Mucosa of stomach (tissue), 1 donor: ENCODE measurements around the gene FTO.

Source experiments
- H3K27me3 ChIP-seq: one replicate; pipeline ENCODE4 v1.7.0; 2013; ENCODE audit warnings: mild to moderate bottlenecking, low read length; ENCODE audit not compliant: control insufficient read depth, insufficient read depth
- H3K36me3 ChIP-seq: one replicate; pipeline ENCODE4 v1.7.0; 2013; ENCODE audit warnings: low read length; ENCODE audit not compliant: control insufficient read depth, insufficient read depth
- H3K4me1 ChIP-seq: one replicate; pipeline ENCODE4 v1.7.0; 2013; ENCODE audit warnings: mild to moderate bottlenecking, low read length; ENCODE audit not compliant: control insufficient read depth, insufficient read depth
- H3K4me3 ChIP-seq: one replicate; pipeline ENCODE4 v1.7.0; 2013; ENCODE audit warnings: low read length
- H3K9ac ChIP-seq: one replicate; pipeline ENCODE4 v1.7.0; 2013; ENCODE audit warnings: mild to moderate bottlenecking, low read length, moderate library complexity
- H3K9me3 ChIP-seq: one replicate; pipeline ENCODE4 v1.7.0; 2013; ENCODE audit warnings: mild to moderate bottlenecking, low read length, moderate library complexity; ENCODE audit not compliant: control insufficient read depth
- donor health status: Pancreatic carcinoma.

FTO gene

GRCh38 chr16:54135361-54136275 lies 431.7 kb downstream of the FTO start:
- no peaks in the 10 kb centered on the region for H3K9me3 ChIP-seq
- no peaks in the 10 kb centered on the region for H3K4me1 ChIP-seq
- no peaks in the 10 kb centered on the region for H3K36me3 ChIP-seq
- no peak overlapping the region for H3K4me3 ChIP-seq
- no peak overlapping the region for H3K9ac ChIP-seq
- H3K27me3 ChIP-seq: no peaks in the 10 kb centered on the region

DNA sequence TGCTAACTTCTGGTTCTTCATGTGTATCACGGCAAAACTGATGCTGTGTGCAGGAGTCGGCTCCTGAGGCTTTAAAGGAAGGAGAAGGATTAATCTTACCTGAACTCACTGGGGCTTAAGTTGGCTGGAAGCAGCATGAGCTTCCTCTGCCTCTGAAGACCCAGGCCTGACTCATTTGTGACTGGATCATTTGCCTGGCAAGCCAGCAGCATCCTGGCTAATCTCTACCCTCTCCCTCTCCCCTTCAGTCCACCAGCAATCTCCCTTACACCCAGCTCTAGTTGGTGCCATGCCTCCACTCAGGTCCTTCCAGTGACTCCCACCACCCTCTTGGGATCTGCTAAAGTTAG lies 432.3 kb downstream of the FTO start:
- Histone ChIP-seq H3K9me3 (no peaks in the 10 kb centered on the region), H3K4me3 (no peak overlapping the region), H3K36me3 (no peaks in the 10 kb centered on the region), H3K9ac (no peak overlapping the region), H3K4me1 (no peaks in the 10 kb centered on the region), H3K27me3 (no peaks in the 10 kb centered on the region)

- Histone ChIP-seq H3K36me3 (no peaks in the 10 kb centered on the region), H3K4me1 (no peaks in the 10 kb centered on the region), H3K27me3 (no peaks in the 10 kb centered on the region), H3K9ac (no peak overlapping the region), H3K4me3 (no peak overlapping the region), H3K9me3 (no peaks in the 10 kb centered on the region)
Observed at GRCh38 chr16:54140057-54140787, 436.3 kb downstream of the FTO start.

GRCh38 chr16:54140788-54141136 lies 436.8 kb downstream of the FTO start:
- no peaks in the 10 kb centered on the region for H3K36me3 ChIP-seq
- no peaks in the 10 kb centered on the region for H3K27me3 ChIP-seq
- no peak overlapping the region for H3K4me3 ChIP-seq
- H3K9me3 ChIP-seq: no peaks in the 10 kb centered on the region
- no peak overlapping the region for H3K9ac ChIP-seq
- H3K4me1 ChIP-seq: no peaks in the 10 kb centered on the region

- H3K4me1 ChIP-seq: no peaks in the 10 kb centered on the region
- no peaks in the 10 kb centered on the region for H3K9me3 ChIP-seq
- no peak overlapping the region for H3K4me3 ChIP-seq
- no peak overlapping the region for H3K9ac ChIP-seq
- no peaks in the 10 kb centered on the region for H3K27me3 ChIP-seq
- no peaks in the 10 kb centered on the region for H3K36me3 ChIP-seq
Observed at GRCh38 chr16:54142787-54143186, 438.8 kb downstream of the FTO start.

GRCh38 chr16:54143410-54143809 lies 439.5 kb downstream of the FTO start:
- H3K9ac ChIP-seq: no peak overlapping the region
- no peaks in the 10 kb centered on the region for H3K27me3 ChIP-seq
- H3K36me3 ChIP-seq: no peaks in the 10 kb centered on the region
- no peaks in the 10 kb centered on the region for H3K4me1 ChIP-seq
- no peaks in the 10 kb centered on the region for H3K9me3 ChIP-seq
- no peak overlapping the region for H3K4me3 ChIP-seq

DNA sequence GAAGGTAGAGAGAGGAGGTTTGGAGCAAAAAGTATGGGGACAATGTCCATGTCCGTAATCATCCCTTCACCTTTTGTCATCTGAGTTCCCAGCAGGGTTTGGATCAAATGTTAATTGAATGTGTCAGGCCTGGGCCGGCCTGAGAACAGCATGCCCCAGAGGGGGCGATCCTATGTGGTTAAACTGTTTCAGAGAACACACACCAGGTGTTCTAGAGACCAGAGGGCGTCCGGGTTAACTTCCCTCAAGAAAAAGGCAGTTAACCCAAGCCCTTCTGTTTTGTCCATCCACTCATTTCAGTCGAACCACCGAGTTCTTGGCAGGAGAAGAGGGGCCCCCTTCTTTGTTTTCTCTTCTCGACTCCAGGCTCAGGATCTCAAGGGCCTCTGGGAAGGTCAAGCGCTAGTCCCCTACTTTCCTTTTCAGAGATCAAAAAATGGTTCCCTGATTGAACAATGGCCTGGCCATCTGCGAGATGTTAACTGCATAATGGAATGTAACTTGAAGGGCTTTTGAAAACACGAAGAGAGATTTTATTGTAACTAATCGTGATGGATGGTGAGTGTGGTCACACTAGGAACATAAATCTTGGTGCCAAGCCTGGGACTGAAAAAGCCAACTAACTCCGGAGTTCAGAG lies 440.1 kb downstream of the FTO start:
- no peaks in the 10 kb centered on the region for H3K4me1 ChIP-seq
- H3K27me3 ChIP-seq: no peaks in the 10 kb centered on the region
- H3K9ac ChIP-seq: no peak overlapping the region
- H3K9me3 ChIP-seq: no peaks in the 10 kb centered on the region
- H3K36me3 ChIP-seq: no peaks in the 10 kb centered on the region
- H3K4me3 ChIP-seq: no peak overlapping the region

DNA sequence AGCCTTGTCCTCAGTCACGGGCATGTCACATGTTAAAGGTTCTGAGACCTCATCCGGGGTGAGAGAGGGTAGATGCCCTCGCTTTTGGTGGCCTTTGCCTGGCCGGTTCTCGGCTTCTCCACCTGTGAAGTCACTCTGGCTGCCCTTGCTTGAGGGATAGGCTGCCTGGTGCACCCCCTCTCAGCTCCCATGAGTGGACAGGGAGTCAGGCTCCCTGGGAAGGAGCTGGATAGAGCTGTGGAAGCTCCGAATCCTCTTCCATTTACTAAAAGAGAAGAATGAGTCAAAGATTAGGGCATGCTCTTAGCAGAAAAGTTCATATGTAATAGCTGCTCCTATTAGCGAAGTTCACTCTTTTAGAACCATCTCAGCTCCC lies 440.6 kb downstream of the FTO start:
- Histone ChIP-seq H3K9ac (no peak overlapping the region), H3K36me3 (no peaks in the 10 kb centered on the region), H3K27me3 (no peaks in the 10 kb centered on the region), H3K4me3 (no peak overlapping the region), H3K4me1 (no peaks in the 10 kb centered on the region), H3K9me3 (no peaks in the 10 kb centered on the region)

GRCh38 chr16:54145881-54146280 lies 441.9 kb downstream of the FTO start:
- H3K9me3 ChIP-seq: no peaks in the 10 kb centered on the region
- H3K4me3 ChIP-seq: no peak overlapping the region
- no peak overlapping the region for H3K9ac ChIP-seq
- no peaks in the 10 kb centered on the region for H3K4me1 ChIP-seq
- no peaks in the 10 kb centered on the region for H3K36me3 ChIP-seq
- H3K27me3 ChIP-seq: no peaks in the 10 kb centered on the region

- Histone ChIP-seq H3K27me3 (no peaks in the 10 kb centered on the region), H3K4me1 (no peaks in the 10 kb centered on the region), H3K9ac (no peak overlapping the region), H3K9me3 (no peaks in the 10 kb centered on the region), H3K36me3 (no peaks in the 10 kb centered on the region), H3K4me3 (no peak overlapping the region)
Observed at GRCh38 chr16:54148974-54149373, 445.0 kb downstream of the FTO start.

- H3K4me1 ChIP-seq: no peaks in the 10 kb centered on the region
- no peaks in the 10 kb centered on the region for H3K27me3 ChIP-seq
- H3K9me3 ChIP-seq: no peaks in the 10 kb centered on the region
- no peak overlapping the region for H3K9ac ChIP-seq
- H3K36me3 ChIP-seq: no peaks in the 10 kb centered on the region
- H3K4me3 ChIP-seq: no peak overlapping the region
Observed at GRCh38 chr16:54150861-54151260, 446.9 kb downstream of the FTO start.
